Measurements from ENCODE around the gene CTAGE8.
"Not testable (repeated sequence)": the region's sequence is repeated elsewhere in the genome, so short reads cannot be mapped to it uniquely, and the experiment has no call there.

CTAGE8 gene

GRCh38 chr7:144269188-144269587, at the start of gene CTAGE8:
Gene CTAGE8 (minus strand): TSS chr7:144269288. CDS start chr7:144269250, 38 bp downstream.
- DNase-seq = not testable (repeated sequence)

- DNase-seq = not testable (repeated sequence)
Measured at GRCh38 chr7:144317537-144317936, 48.4 kb upstream of the CTAGE8 start.

GRCh38 chr7:144311872-144312469, 42.9 kb upstream of the CTAGE8 start, which contains the start of gene OR2A1:
Gene OR2A1 (plus strand): TSS chr7:144312419. CDS start chr7:144318125, 5,706 bp downstream.
- DNase-seq = not testable (repeated sequence)

- not testable (repeated sequence) for DNase-seq
Measured at GRCh38 chr7:144311218-144311617, 42.1 kb upstream of the CTAGE8 start.

GRCh38 chr7:144309702-144310101, 40.6 kb upstream of the CTAGE8 start:
- DNase-seq = not testable (repeated sequence)

- DNase-seq = not testable (repeated sequence)
Measured at GRCh38 chr7:144305156-144305555, 36.1 kb upstream of the CTAGE8 start.

- DNase-seq = not testable (repeated sequence)
Measured at GRCh38 chr7:144303607-144304006, 34.5 kb upstream of the CTAGE8 start.

- DNase-seq = not testable (repeated sequence)
Measured at GRCh38 chr7:144302578-144303303, 33.7 kb upstream of the CTAGE8 start.

- not testable (repeated sequence) for DNase-seq
Measured at GRCh38 chr7:144293794-144294499, 24.9 kb upstream of the CTAGE8 start.

GRCh38 chr7:144292384-144293161, 23.5 kb upstream of the CTAGE8 start:
- peak; percentile 13 for DNase-seq

GRCh38 chr7:144291607-144292006, 22.5 kb upstream of the CTAGE8 start:
- DNase-seq = not testable (repeated sequence)

GRCh38 chr7:144287171-144287784, 18.2 kb upstream of the CTAGE8 start:
- not testable (repeated sequence) for DNase-seq

GRCh38 chr7:144283716-144284115, 14.6 kb upstream of the CTAGE8 start:
- not testable (repeated sequence) for DNase-seq

GRCh38 chr7:144282490-144282889, 13.4 kb upstream of the CTAGE8 start:
- DNase-seq = not testable (repeated sequence)

- not testable (repeated sequence) for DNase-seq
Measured at GRCh38 chr7:144281981-144282380, 12.9 kb upstream of the CTAGE8 start.

GRCh38 chr7:144280010-144280409, 10.9 kb upstream of the CTAGE8 start:
- not testable (repeated sequence) for DNase-seq

- DNase-seq = not testable (repeated sequence)
Measured at GRCh38 chr7:144275281-144275680, 6.2 kb upstream of the CTAGE8 start.

GRCh38 chr7:144264692-144265091, 4.4 kb downstream of the CTAGE8 start, which contains the start of gene OR2A7:
Gene OR2A7 (minus strand): TSS chr7:144264792. CDS start chr7:144259628, 5,164 bp downstream.
- not testable (repeated sequence) for DNase-seq

- DNase-seq = not testable (repeated sequence)
Measured at GRCh38 chr7:144262128-144262527, 7.0 kb downstream of the CTAGE8 start.

GRCh38 chr7:144259067-144259466, 10.0 kb downstream of the CTAGE8 start:
- DNase-seq = not testable (repeated sequence)

- DNase-seq = no peak
Measured at GRCh38 chr7:144256112-144256511, 13.0 kb downstream of the CTAGE8 start.

GRCh38 chr7:144255471-144255897, 13.6 kb downstream of the CTAGE8 start:
- no peak for DNase-seq

All from activated T-cell treated with anti-CD3 and anti-CD28 coated beads, Interleukin-2, amount 50 U/mL, for 1 hour (primary cell).